Mesodermal cell (in vitro differentiated cells): ENCODE results near the gene CALN1.

Source experiments
- H3K27ac ChIP-seq: 2 replicates; pipeline ENCODE4 v1.7.0; 2013; ENCODE audit warnings: mild to moderate bottlenecking, low read depth, low read length, moderate library complexity; ENCODE audit not compliant: severe bottlenecking
- H3K36me3 ChIP-seq: 2 replicates; pipeline ENCODE4 v1.7.1; 2013; ENCODE audit warnings: mild to moderate bottlenecking, low read length, moderate library complexity; ENCODE audit not compliant: control insufficient read depth, insufficient read depth
- H3K4me1 ChIP-seq: one replicate; pipeline ENCODE4 v1.7.1; 2013; ENCODE audit warnings: mild to moderate bottlenecking, low read length; ENCODE audit not compliant: insufficient read depth, control insufficient read depth, poor library complexity, severe bottlenecking
- H3K4me3 ChIP-seq: 2 replicates; pipeline ENCODE4 v1.7.0; 2013; ENCODE audit warnings: low read length, control low read depth, mild to moderate bottlenecking; ENCODE audit not compliant: insufficient read depth, poor library complexity, severe bottlenecking; ENCODE audit errors: extremely low read depth
- H3K9me3 ChIP-seq: 2 replicates; pipeline ENCODE4 v1.7.1; 2013; ENCODE audit warnings: mild to moderate bottlenecking, low read length, moderate library complexity; ENCODE audit not compliant: control insufficient read depth
- WGBS, 2 experiments: methylation state at CpG; one replicate each; pipeline ENCODE4 v1.1.5; 2013; ENCODE audit warnings: missing lambda C conversion rate in 2 of 2; ENCODE audit not compliant: insufficient coverage in 2 of 2; 5-methylcytosine and 5-hydroxymethylcytosine counted together

Gene CALN1

DNA sequence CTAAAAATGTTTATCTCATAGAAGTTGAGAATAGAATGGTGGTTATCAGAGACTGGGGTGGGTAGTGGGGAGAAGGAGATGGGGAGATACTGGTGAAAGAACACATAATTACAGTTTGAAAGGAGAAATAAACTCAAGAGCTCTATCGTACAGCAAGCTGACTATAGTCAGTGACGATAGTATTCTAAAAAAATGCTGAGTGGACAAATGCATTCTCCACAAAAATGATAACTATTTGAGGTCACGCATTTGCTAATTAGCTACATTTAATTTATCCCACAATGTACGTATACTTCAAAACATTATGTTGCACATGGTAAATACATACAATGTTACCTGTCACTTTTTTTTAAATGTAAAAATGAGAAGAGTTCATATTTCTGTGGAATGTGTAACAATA is 507.7 kb downstream of the CALN1 start:
- 93% methylated on average over 2 of the region's 4 CpGs; no CpG with 5 or more reads in 1 of the 2 experiments for WGBS, 2 experiments

GRCh38 chr7:71900556-71900955 is 511.6 kb downstream of the CALN1 start:
- H3K27ac ChIP-seq = no peak overlapping the region
- H3K4me3 ChIP-seq = no peak overlapping the region
- H3K36me3 ChIP-seq = no peaks in the 10 kb centered on the region
- no peaks in the 10 kb centered on the region for H3K9me3 ChIP-seq
- 80 to 100% methylated on average over 1 to 3 of the region's 3 CpGs for WGBS, 2 experiments
- no peaks in the 10 kb centered on the region for H3K4me1 ChIP-seq

More for the DNA sequence above, 507.7 kb downstream of the CALN1 start:
- no peaks in the 10 kb centered on the region for H3K4me1 ChIP-seq
- H3K36me3 ChIP-seq = no peaks in the 10 kb centered on the region
- no peak overlapping the region for H3K27ac ChIP-seq
- no peaks in the 10 kb centered on the region for H3K9me3 ChIP-seq
- H3K4me3 ChIP-seq = no peak overlapping the region

DNA sequence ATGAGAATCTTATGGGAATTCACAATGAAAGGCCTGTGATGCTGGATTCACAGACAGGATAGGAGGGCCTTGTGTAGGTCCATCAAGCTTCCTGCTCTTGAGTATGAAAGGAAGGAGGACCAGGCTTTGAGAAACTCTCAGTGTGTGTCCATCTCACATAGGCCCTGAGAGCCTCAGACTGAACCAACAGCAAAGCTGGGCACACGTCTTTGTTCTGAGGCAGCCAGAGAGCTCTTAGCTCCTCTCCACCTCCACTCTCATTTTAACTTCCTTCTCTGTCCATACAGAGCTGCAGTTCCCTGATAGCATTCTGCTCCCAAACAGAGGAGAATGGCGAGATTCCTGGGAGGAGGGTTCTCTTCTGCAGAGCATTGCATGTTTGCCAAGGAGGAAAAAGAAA is 515.6 kb downstream of the CALN1 start:
- WGBS, 2 experiments = 80 to 100% methylated on average over 1 to 2 of the region's 2 CpGs
- Histone ChIP-seq H3K36me3 (no peaks in the 10 kb centered on the region), H3K9me3 (no peaks in the 10 kb centered on the region), H3K4me1 (no peaks in the 10 kb centered on the region), H3K4me3 (no peak overlapping the region), H3K27ac (no peak overlapping the region)

GRCh38 chr7:71886046-71886445 is 526.1 kb downstream of the CALN1 start:
- Histone ChIP-seq H3K27ac (no peak overlapping the region), H3K4me1 (no peaks in the 10 kb centered on the region), H3K36me3 (no peaks in the 10 kb centered on the region), H3K4me3 (no peak overlapping the region), H3K9me3 (peaks cover 16% of the 10 kb centered on the region)
- 57 to 79% methylated on average over 6 of the region's 7 CpGs for WGBS, 2 experiments

DNA sequence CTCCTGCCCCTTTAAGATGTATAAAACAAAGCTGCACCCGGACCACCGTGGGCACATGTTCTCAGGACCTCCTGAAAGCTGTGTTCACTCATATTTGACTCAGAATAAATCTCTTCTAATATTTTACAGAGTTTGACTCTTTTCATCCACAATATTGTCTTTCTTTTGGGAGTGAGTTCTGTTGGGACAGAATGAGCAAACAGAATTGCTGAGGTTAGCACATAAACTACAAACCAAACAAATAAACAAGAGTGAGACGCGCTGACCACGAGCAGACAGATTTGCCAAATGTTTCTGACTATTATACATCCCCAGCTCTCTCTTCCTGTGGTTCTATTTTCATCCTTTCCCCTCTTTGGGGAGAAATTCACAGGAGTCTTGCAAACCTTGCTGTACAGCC is 526.7 kb downstream of the CALN1 start:
- Histone ChIP-seq H3K9me3 (peaks cover 17% of the 10 kb centered on the region), H3K36me3 (no peaks in the 10 kb centered on the region), H3K4me3 (no peak overlapping the region), H3K27ac (no peak overlapping the region), H3K4me1 (no peaks in the 10 kb centered on the region)
- WGBS, 2 experiments = 84% methylated on average over 3 of the region's 5 CpGs; no CpG with 5 or more reads in 1 of the 2 experiments

DNA sequence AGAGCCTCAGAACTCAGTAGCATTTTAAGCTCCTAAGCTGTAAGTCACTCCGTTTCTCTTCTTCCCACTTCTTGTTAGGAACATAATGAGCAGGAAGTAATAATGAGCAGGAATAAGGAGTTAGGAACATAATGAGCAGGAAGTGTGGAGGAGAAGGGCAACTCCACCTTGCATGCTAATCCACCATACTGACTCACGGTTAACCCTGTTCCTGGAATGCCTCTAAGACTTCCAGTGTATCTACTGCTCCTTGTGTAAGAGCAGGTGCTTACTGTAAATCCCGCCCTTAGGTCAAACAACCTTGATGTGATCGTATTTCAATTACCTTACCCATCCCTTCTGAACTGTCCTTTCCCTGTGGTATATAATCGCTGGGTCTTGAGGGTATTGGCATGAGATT is 528.7 kb downstream of the CALN1 start:
- WGBS, 2 experiments = 78 to 82% methylated on average over 1 to 2 of the region's 5 CpGs
- H3K4me3 ChIP-seq = no peak overlapping the region
- H3K4me1 ChIP-seq = no peaks in the 10 kb centered on the region

GRCh38 chr7:71871446-71871845 is 540.7 kb downstream of the CALN1 start:
- no peaks in the 10 kb centered on the region for H3K36me3 ChIP-seq
- no peaks in the 10 kb centered on the region for H3K9me3 ChIP-seq
- no peak overlapping the region for H3K4me3 ChIP-seq
- no peak overlapping the region for H3K27ac ChIP-seq
- peaks cover 17% of the 10 kb centered on the region for H3K4me1 ChIP-seq
- WGBS, 2 experiments = 73 to 80% methylated on average over 2 to 4 of the region's 4 CpGs

More for the DNA sequence above, 528.7 kb downstream of the CALN1 start:
- Histone ChIP-seq H3K9me3 (peaks cover 17% of the 10 kb centered on the region), H3K27ac (no peak overlapping the region), H3K36me3 (no peaks in the 10 kb centered on the region)

- H3K9me3 ChIP-seq = no peaks in the 10 kb centered on the region
- no peaks in the 10 kb centered on the region for H3K36me3 ChIP-seq
- H3K4me3 ChIP-seq = no peak overlapping the region
- H3K4me1 ChIP-seq = peaks cover 17% of the 10 kb centered on the region
- H3K27ac ChIP-seq = no peak overlapping the region
- WGBS, 2 experiments = no CpG with 5 or more reads among the region's 2 CpGs
Measured at GRCh38 chr7:71870812-71871211, 541.3 kb downstream of the CALN1 start.

DNA sequence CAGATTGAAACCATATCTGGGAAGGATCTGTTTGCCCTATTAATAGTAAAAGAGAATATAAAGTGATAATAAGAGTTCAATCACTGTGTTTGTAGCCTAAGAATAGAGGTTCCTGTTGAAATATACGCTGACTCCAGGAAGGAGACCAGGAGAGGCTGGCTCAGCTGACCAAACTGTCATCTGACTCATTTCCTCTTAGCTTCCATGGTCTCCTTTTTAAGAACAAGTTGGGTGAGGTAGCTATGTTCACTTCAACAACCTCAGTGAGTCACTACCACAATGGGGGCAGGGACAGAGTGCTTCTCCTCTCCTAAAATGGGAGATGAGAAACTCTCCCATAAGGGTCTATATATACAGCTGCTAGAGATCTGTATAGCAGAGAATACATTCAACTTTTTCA is 543.3 kb downstream of the CALN1 start:
- WGBS, 2 experiments = 80% methylated on average over 1 of the region's 1 CpG; no CpG with 5 or more reads in 1 of the 2 experiments
- H3K27ac ChIP-seq = peak overlapping the region; percentile 67
- no peaks in the 10 kb centered on the region for H3K36me3 ChIP-seq
- no peak overlapping the region for H3K4me3 ChIP-seq
- H3K9me3 ChIP-seq = no peaks in the 10 kb centered on the region
- peaks cover 17% of the 10 kb centered on the region for H3K4me1 ChIP-seq

GRCh38 chr7:71867626-71868025 is 544.5 kb downstream of the CALN1 start:
- Histone ChIP-seq H3K4me3 (no peak overlapping the region), H3K9me3 (no peaks in the 10 kb centered on the region), H3K36me3 (no peaks in the 10 kb centered on the region), H3K27ac (peak overlapping the region; percentile 3), H3K4me1 (peaks cover 17% of the 10 kb centered on the region)
- WGBS, 2 experiments = 76 to 83% methylated on average over 4 to 5 of the region's 8 CpGs

DNA sequence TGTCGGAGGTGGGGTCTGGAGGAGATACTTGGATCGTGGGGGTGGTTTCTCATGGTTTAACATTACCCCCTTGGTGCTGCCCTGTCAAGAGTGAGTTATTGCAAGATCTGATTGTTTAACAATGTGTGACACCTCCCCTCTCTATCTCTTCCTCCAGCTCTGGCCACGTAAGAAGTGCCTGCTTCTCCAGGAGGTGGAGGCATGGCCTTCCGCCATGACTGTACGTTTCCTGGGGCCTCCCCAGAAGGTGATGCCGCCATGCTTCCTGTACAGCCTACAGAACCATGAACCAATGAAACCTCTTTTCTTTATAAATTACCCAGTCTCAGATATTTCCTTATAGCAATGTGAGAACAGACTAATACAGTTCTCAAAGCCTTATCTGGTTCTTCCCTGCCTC is 547.0 kb downstream of the CALN1 start:
- no peaks in the 10 kb centered on the region for H3K36me3 ChIP-seq
- H3K27ac ChIP-seq = no peak overlapping the region
- no peak overlapping the region for H3K4me3 ChIP-seq
- H3K4me1 ChIP-seq = peaks cover 17% of the 10 kb centered on the region
- WGBS, 2 experiments = 89 to 90% methylated on average over 2 to 5 of the region's 6 CpGs
- no peaks in the 10 kb centered on the region for H3K9me3 ChIP-seq
